ENCODE data around the gene ODF2.

DNA sequence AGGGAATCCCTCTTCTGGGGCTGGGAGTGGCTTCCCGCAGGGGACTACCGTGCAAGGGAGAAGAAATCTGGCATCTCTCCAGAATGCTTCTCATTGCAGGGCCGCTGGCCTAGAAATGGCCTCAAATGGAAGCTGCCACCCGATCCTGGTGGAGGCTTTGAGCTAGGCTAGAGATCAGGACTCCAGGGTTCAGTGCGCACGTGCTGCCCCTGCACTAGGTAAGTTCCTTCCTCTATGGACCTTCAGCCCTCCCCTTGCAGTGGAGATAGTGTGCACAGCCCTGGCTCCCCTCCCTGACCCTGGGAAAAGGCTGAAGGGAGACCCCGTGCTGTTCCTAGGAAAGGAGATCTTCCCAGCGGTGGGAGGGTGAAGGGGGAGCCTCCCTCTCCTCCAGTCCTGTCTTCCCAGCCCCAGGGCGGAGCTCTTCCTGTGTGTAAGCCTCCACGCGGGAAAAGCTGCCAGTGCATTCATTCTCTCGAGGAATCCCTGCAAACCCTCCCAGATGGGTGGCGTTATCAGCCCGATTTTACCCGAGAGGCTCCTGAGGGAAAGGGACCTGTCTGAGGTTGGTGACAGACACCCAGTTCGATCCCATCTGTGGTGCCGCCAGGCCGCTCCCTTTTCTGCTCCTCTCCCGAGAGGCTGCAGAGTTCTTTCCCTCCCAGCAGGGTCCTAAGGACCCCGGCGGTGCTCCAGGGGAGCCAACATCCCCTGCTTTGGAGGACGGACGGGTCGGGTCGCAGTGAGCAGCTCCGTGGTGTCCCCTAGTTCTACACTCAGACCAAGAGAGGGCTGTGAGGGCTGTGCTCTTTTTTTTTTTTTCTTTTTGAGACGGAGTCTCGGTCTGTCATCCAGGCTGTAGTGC lies 36.5 kb upstream of the ODF2 start:
- TF ChIP-seq HDAC6 (IDR thresholded peaks at IDR 0.05; ENCODE audit: unreplicated experiment) (no peak), RCOR1 (conservative IDR thresholded peaks at IDR 0.05; ENCODE audit: low read depth, low read length) (no peak), EZH2 (IDR thresholded peaks at IDR 0.05; ENCODE audit: borderline replicate concordance, control insufficient read depth, low read depth, low read length) (no peak), PAX8 (IDR thresholded peaks at IDR 0.05) (no peak)
